Glutamatergic neuron (in vitro differentiated cells): ENCODE results near the gene GPS2. TPM values are rescaled to one million over a fixed set of nuclear protein-coding genes. Genes with fewer than 3 reads are reported as not detected.
"Not testable (repeated sequence)": the region's sequence is repeated elsewhere in the genome, so short reads cannot be mapped to it uniquely, and the experiment has no call there.

Experiments
- DNase-seq: peaks from one replicate; pipeline ENCODE4 v3.0.0; 2022
- H3K27ac Mint-ChIP-seq: one replicate; pipeline ENCODE4 v1.8.0; 2020; ENCODE audit warnings: mild to moderate bottlenecking, mixed read lengths, inconsistent platforms; ENCODE audit not compliant: unreplicated experiment
- H3K27me3 Mint-ChIP-seq: one replicate; pipeline ENCODE4 v1.8.0; 2020; ENCODE audit warnings: mild to moderate bottlenecking, moderate library complexity, mixed read lengths, inconsistent platforms; ENCODE audit not compliant: unreplicated experiment
- H3K36me3 Mint-ChIP-seq: one replicate; pipeline ENCODE4 v1.8.0; 2020; ENCODE audit warnings: mild to moderate bottlenecking, mixed read lengths, inconsistent platforms; ENCODE audit not compliant: unreplicated experiment
- H3K4me1 Mint-ChIP-seq: one replicate; pipeline ENCODE4 v1.8.0; 2020; ENCODE audit warnings: mild to moderate bottlenecking, low read depth, mixed read lengths, inconsistent platforms; ENCODE audit not compliant: unreplicated experiment
- H3K4me3 Mint-ChIP-seq: one replicate; pipeline ENCODE4 v1.8.0; 2020; ENCODE audit warnings: mild to moderate bottlenecking, mixed read lengths, inconsistent platforms; ENCODE audit not compliant: unreplicated experiment
- H3K9me3 Mint-ChIP-seq: one replicate; pipeline ENCODE4 v1.8.0; 2020; ENCODE audit warnings: mild to moderate bottlenecking, moderate library complexity, mixed read lengths, inconsistent platforms; ENCODE audit not compliant: unreplicated experiment
- total RNA-seq: library from RNA; stranded (reverse); fragmentation: NEBNext Ultra II Directional; extraction: Animal tissue kit (Norgen Biotek cat#: 25700); gene quantifications from one replicate; pipeline ENCODE4 v1.2.1, GENCODE V29; 2021; ENCODE audit not compliant: unreplicated experiment
- TF ChIP-seq, protein P1 (sequence below): fragments of 200-600 bp; sonication (generic); IDR thresholded peaks from one replicate; pipeline ENCODE4 v1.5.0; 2021; ENCODE audit not compliant: partially characterized antibody, unreplicated experiment

Gene GPS2
- total RNA-seq, 1 donor from 2014 or later = 98.3 TPM

DNA sequence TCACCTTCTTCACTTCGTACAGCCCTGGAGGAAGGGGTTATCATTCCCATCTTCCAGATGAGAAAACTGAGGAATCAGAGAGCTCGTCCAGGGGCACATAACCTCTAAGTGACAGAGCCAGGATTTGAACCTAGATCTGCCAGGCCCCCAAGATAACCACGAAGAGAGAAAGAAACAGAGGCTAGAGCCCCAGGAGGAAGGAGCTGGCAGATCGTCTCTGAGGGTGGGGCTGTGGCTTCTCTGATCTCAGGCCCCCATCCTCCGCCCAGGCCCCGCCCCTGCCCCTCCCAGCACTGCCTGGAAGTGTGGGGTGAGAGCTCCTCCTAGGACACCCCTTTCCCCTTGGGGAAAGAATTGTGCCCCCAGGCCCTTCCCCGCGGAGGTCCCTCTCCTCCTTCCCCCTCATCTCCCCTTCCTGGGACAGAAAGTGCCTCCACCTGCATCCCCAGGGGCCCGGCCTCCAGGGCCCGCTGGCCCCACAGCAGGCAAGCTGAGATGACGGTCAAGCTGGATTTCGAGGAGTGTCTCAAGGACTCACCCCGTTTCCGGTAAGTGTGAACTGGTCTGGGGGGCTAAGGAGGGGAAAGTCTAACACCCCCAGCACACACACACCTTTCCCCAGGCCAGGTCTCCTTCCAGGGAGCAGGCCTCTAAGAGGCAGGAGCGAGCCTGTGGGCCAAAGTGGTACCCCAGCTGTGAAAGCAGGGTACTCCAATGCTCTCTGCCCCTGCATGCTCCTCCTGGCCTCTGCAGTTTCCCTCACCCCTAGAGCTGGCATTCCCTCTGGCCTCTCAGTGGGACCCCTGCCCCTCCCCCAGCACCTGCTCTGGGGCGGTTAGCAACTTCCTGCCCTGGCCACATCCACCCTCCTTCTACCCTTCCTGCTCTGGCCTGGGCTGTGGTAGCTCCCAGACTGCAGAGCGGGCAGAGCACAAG lies 21.3 kb upstream of the GPS2 start, which contains the start of gene ACAP1:
Gene ACAP1 (plus strand): TSS at position 290 of the 936 bp plus-strand sequence. CDS start 206 bp downstream, at position 496.
- DNase-seq = no peak
- no peaks in the 10 kb centered on the region for H3K36me3 Mint-ChIP-seq
- H3K4me1 Mint-ChIP-seq = no peaks in the 10 kb centered on the region
- TF ChIP-seq, protein P1, sequence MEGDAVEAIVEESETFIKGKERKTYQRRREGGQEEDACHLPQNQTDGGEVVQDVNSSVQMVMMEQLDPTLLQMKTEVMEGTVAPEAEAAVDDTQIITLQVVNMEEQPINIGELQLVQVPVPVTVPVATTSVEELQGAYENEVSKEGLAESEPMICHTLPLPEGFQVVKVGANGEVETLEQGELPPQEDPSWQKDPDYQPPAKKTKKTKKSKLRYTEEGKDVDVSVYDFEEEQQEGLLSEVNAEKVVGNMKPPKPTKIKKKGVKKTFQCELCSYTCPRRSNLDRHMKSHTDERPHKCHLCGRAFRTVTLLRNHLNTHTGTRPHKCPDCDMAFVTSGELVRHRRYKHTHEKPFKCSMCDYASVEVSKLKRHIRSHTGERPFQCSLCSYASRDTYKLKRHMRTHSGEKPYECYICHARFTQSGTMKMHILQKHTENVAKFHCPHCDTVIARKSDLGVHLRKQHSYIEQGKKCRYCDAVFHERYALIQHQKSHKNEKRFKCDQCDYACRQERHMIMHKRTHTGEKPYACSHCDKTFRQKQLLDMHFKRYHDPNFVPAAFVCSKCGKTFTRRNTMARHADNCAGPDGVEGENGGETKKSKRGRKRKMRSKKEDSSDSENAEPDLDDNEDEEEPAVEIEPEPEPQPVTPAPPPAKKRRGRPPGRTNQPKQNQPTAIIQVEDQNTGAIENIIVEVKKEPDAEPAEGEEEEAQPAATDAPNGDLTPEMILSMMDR = no peak
- H3K4me3 Mint-ChIP-seq = no peak within 1 kb of the TSS
- peaks cover 2% of the 10 kb centered on the region for H3K27me3 Mint-ChIP-seq
- peaks cover 2% of the 10 kb centered on the region for H3K9me3 Mint-ChIP-seq
- H3K27ac Mint-ChIP-seq = no peak within 1 kb of the TSS

- not testable (repeated sequence) for H3K9me3 Mint-ChIP-seq, H3K27me3 Mint-ChIP-seq, DNase-seq, H3K4me1 Mint-ChIP-seq, H3K4me3 Mint-ChIP-seq, H3K27ac Mint-ChIP-seq, H3K36me3 Mint-ChIP-seq
These were observed 20.6 kb upstream of the GPS2 start for GRCh38 chr17:7335765-7336164.

GRCh38 chr17:7334938-7335538 lies 19.9 kb upstream of the GPS2 start:
- H3K9me3 Mint-ChIP-seq = no peaks in the 10 kb centered on the region
- no peak for DNase-seq
- no peak overlapping the region for H3K27ac Mint-ChIP-seq
- no peaks in the 10 kb centered on the region for H3K36me3 Mint-ChIP-seq
- no peaks in the 10 kb centered on the region for H3K27me3 Mint-ChIP-seq
- H3K4me3 Mint-ChIP-seq = no peak overlapping the region
- H3K4me1 Mint-ChIP-seq = no peaks in the 10 kb centered on the region
- TF ChIP-seq, protein P1 = no peak

DNA sequence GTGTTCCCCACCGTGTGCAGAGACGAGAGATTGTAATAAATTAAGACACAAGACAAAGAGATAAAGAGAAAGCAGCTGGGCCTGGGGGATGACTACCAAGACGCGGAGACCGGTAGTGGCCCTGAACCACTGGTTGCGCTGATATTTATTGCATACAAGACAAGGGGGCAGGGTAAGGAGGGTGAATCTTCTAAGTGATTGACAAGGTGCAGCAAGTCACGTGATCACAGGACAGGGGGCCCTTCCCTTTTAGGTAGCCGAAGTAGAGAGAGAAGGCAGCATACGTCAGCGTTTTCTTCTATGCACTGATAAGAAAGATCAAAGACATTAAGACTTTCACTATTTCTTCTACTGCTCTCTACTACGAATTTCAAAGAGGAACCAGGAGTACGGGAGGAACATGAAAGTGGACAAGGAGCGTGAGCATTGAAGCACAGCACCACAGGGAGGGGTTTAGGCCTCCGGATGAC lies 17.5 kb upstream of the GPS2 start:
- DNase-seq, H3K36me3 Mint-ChIP-seq, H3K27me3 Mint-ChIP-seq, H3K4me1 Mint-ChIP-seq, H3K9me3 Mint-ChIP-seq, H3K4me3 Mint-ChIP-seq, H3K27ac Mint-ChIP-seq: not testable (repeated sequence)

DNA sequence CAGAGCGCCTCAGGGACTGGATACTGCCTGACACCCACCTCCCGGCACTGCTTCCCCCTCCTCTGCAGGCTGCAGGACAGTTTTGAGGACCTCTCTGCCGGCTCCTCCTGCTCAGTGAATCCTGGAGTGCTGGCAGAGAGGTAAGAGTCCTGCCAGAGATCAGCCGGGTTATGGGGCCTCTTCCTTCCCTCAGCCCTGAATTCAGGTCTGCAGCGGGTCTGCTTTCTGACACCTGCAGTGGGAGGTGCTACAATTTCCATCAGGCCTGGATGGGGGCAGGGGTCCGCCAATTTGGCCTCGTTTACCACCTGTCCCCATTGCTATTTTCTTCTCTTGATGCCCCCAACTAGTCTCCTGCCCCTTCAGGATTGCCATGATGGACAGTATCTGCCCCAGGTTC lies 17.0 kb upstream of the GPS2 start:
- Mint-ChIP-seq H3K4me3 (no peak overlapping the region), H3K27ac (no peak overlapping the region), H3K9me3 (peaks cover 5% of the 10 kb centered on the region), H3K4me1 (peaks cover 8% of the 10 kb centered on the region), H3K36me3 (no peaks in the 10 kb centered on the region), H3K27me3 (peaks cover 2% of the 10 kb centered on the region)
- TF ChIP-seq, protein P1 = no peak
- DNase-seq = no peak

DNA sequence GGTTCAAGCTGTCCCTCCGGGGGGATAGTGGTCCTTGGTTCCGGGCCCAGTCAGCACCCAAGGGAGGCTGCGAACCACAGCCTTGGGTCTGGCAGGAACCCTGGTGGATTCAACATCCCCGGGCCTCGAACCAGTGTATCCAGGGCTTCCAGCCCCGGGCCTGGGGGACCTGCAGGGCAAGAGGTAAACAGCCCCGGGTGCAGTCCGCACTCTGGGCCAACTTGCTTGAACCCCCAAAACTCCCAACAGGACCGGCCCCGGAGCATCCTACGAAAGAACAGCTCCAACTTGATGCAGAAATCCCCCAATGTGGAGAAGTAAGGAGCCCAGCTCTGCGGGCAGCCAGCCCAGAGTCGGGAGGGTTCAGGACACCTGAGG lies 15.5 kb upstream of the GPS2 start:
- H3K36me3 Mint-ChIP-seq = no peaks in the 10 kb centered on the region
- no peak for DNase-seq
- peaks cover 8% of the 10 kb centered on the region for H3K4me1 Mint-ChIP-seq
- TF ChIP-seq, protein P1 = no peak
- H3K4me3 Mint-ChIP-seq = peak overlapping the region; percentile 90
- peaks cover 5% of the 10 kb centered on the region for H3K9me3 Mint-ChIP-seq
- H3K27ac Mint-ChIP-seq = peak overlapping the region; percentile 89
- H3K27me3 Mint-ChIP-seq = peaks cover 2% of the 10 kb centered on the region
